ENCODE data around the gene HARS1. TPM values are rescaled to one million over a fixed set of nuclear protein-coding genes. Genes with fewer than 3 reads are reported as not detected.

HARS1 gene, protein sequence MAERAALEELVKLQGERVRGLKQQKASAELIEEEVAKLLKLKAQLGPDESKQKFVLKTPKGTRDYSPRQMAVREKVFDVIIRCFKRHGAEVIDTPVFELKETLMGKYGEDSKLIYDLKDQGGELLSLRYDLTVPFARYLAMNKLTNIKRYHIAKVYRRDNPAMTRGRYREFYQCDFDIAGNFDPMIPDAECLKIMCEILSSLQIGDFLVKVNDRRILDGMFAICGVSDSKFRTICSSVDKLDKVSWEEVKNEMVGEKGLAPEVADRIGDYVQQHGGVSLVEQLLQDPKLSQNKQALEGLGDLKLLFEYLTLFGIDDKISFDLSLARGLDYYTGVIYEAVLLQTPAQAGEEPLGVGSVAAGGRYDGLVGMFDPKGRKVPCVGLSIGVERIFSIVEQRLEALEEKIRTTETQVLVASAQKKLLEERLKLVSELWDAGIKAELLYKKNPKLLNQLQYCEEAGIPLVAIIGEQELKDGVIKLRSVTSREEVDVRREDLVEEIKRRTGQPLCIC
- 10 to 100 TPM; 44.5 to 58.3 (median 56.4) TPM for total RNA-seq
- long read RNA-seq, donor 1, transcript HARS-215 (13 exons, 1,945 nt), result major isoform, 66 of 75 reads
- long read RNA-seq, donor 1, partial matches to known transcripts, result 5 of 75 reads
- long read RNA-seq, donor 1, other reads (novel, unspliced or antisense), result 2 of 75 reads
- long read RNA-seq, donor 2, transcript HARS-215 (13 exons, 1,945 nt), result major isoform, 50 of 55 reads
- long read RNA-seq, donor 2, partial matches to known transcripts, result 2 of 55 reads
- long read RNA-seq, donor 2, other reads (novel, unspliced or antisense), result 3 of 55 reads

DNA sequence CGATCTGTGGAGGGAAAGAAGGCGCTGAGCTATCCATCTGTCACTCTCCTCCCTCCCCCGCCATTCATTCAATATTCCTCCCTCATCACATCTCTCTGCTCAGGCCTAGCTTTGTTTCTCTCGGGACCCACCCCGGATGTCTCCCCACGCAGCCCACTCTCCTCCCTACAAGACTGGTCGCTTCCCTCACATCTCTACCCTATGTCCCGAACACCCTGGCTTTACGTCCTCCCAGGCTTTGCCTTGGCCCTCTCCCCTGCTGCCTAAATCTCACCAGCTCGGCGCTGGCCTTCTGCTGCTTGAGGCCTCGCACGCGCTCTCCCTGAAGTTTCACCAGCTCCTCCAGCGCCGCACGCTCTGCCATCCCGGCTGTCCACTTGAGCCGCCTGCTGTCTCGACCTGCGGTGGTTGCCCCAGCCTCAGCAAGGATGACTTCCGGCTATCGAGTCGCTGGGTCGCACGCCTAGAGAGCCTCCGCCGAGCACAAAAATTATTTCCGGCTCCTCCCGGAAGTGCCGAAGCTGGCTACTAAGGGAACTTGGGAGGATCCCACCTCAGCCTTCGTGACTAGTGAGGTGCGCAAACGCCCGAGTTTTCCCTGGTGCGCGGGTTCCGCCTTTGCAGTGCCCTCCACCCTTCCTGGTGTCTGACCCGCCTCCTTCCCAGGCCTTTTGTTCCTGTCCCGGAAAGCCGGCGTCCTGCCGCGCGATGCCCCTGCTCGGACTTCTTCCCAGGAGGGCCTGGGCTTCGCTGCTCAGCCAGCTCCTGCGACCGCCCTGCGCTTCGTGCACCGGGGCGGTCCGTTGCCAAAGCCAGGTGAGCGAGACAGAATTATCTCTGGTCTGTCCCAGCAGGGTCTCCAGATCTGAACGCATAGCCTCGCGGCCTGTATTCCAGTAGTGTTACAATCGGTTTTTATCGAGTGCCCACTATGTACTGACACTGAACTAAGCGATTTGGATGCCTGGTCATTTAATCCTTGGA is at the start of gene HARS1, which contains the start of gene HARS2:
HARS1 (minus strand) TSS at position 430 of the 984 bp plus-strand sequence; CDS start at position 364, 66 bp downstream.
HARS2 (plus strand) TSS at position 515 of the 984 bp plus-strand sequence; CDS start at position 709, 194 bp downstream.
- H3K36me3 ChIP-seq (ENCODE audit: low read depth), result peaks cover 5% of the 10 kb centered on the region
- peak; percentile 98 for ATAC-seq
- DNase-seq, result peak; percentile 93 to 95 (median 93)
- H3K4me3 ChIP-seq, result peak within 1 kb of the TSS; percentile 50
- H3K9me3 ChIP-seq, result no peaks in the 10 kb centered on the region
- peaks cover 23% of the 10 kb centered on the region for H3K4me1 ChIP-seq (ENCODE audit: low read depth)
- intact Hi-C loops (cut with DNase I, micrococcal nuclease), result no loop called here
- TF ChIP-seq, protein P1, sequence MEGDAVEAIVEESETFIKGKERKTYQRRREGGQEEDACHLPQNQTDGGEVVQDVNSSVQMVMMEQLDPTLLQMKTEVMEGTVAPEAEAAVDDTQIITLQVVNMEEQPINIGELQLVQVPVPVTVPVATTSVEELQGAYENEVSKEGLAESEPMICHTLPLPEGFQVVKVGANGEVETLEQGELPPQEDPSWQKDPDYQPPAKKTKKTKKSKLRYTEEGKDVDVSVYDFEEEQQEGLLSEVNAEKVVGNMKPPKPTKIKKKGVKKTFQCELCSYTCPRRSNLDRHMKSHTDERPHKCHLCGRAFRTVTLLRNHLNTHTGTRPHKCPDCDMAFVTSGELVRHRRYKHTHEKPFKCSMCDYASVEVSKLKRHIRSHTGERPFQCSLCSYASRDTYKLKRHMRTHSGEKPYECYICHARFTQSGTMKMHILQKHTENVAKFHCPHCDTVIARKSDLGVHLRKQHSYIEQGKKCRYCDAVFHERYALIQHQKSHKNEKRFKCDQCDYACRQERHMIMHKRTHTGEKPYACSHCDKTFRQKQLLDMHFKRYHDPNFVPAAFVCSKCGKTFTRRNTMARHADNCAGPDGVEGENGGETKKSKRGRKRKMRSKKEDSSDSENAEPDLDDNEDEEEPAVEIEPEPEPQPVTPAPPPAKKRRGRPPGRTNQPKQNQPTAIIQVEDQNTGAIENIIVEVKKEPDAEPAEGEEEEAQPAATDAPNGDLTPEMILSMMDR (IDR thresholded peaks at IDR 0.05), result no peak

DNA sequence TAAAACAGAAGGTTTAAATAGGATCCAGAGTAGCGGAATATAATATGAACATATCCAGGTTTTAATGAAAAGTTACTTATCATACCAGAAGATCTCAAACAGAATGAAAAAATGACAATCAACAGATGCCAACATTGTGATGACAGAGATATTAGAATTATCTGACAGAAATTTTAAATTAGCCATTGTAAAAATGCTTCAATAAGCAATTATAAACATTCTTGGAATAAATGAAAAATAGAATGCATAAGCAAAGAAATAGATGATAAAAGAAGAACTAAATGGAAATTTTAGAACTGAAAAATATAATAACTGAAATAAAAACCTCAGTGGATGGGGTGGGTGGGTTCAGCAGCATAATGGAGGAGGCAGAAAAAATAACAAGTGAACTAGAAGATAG is 46.3 kb upstream of the HARS1 start:
- no peak overlapping the region for H3K4me3 ChIP-seq
- H3K4me1 ChIP-seq (ENCODE audit: low read depth), result no peaks in the 10 kb centered on the region
- H3K36me3 ChIP-seq (ENCODE audit: low read depth), result no peaks in the 10 kb centered on the region
- no peak for ATAC-seq
- TF ChIP-seq, protein P1 (IDR thresholded peaks at IDR 0.05), result no peak
- H3K9me3 ChIP-seq, result no peaks in the 10 kb centered on the region
- DNase-seq, result no peak
- intact Hi-C loops (cut with DNase I, micrococcal nuclease), result no loop called here

DNA sequence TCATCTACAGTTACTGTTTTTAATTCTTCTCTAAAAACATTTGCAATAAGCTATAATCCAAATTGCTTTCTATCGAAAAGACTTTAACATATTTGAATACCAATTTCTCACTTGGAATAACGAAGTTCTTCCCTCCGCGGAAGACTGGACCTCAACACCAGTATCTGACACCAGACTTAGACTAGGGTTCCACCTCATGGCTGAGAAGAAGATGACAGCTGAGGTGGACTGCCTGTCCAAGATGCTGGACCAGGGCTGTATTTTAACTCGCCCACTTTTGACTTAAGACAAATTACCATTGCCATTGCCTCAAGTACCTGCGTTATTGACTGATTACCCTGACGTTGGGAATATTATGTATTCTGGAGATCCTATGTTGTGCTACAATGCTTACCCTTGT is 43.2 kb upstream of the HARS1 start:
- ATAC-seq, result no peak
- H3K4me1 ChIP-seq (ENCODE audit: low read depth), result no peaks in the 10 kb centered on the region
- no peaks in the 10 kb centered on the region for H3K36me3 ChIP-seq (ENCODE audit: low read depth)
- no peak overlapping the region for H3K4me3 ChIP-seq
- H3K9me3 ChIP-seq, result no peaks in the 10 kb centered on the region
- no peak for DNase-seq
- intact Hi-C loops (cut with DNase I, micrococcal nuclease), result no loop called here
- TF ChIP-seq, protein P1 (IDR thresholded peaks at IDR 0.05), result no peak

DNA sequence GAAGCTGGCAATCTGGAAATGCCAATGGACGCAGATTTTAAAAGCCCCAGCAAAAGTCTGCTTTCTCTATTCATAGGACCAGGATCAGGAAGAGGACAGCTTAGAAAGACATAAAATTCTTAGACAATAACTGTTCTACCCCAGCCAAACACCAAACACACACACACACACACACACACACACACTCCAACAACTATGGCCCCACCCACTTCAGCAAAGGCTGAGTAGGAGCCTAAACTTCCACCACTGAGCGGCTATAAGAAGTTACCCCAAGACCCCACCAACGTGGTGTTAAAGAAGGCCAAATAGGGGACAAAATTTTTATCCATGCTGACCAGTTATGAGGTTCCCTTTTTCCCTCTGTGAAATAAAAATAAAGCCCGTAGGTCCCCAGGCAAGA is 41.9 kb upstream of the HARS1 start:
- no peaks in the 10 kb centered on the region for H3K36me3 ChIP-seq (ENCODE audit: low read depth)
- ATAC-seq, result no peak
- no peak overlapping the region for H3K4me3 ChIP-seq
- H3K4me1 ChIP-seq (ENCODE audit: low read depth), result no peaks in the 10 kb centered on the region
- TF ChIP-seq, protein P1 (IDR thresholded peaks at IDR 0.05), result no peak
- intact Hi-C loops (cut with DNase I, micrococcal nuclease), result no loop called here
- DNase-seq, result no peak
- no peaks in the 10 kb centered on the region for H3K9me3 ChIP-seq
